Suppressor macrophage (primary cell): ENCODE results near the gene PKNOX2.

Experiments used
- DNase-seq, 4 experiments: peaks; one replicate each; pipeline ENCODE4 v3.0.0-alpha.2; 2020 to 2022

PKNOX2 gene

GRCh38 chr11:125289419-125290098 is 125.0 kb downstream of the PKNOX2 start:
- DNase-seq: no peak

GRCh38 chr11:125290263-125290662 is 125.7 kb downstream of the PKNOX2 start:
- DNase-seq: no peak

- DNase-seq: no peak
Measured at GRCh38 chr11:125292100-125292499, 127.5 kb downstream of the PKNOX2 start.

GRCh38 chr11:125293596-125293995 is 129.0 kb downstream of the PKNOX2 start:
- no peak for DNase-seq

GRCh38 chr11:125295931-125296330 is 131.4 kb downstream of the PKNOX2 start:
- DNase-seq: no peak

GRCh38 chr11:125297346-125297915 is 132.9 kb downstream of the PKNOX2 start:
- no peak for DNase-seq

GRCh38 chr11:125299061-125299615 is 134.6 kb downstream of the PKNOX2 start:
- DNase-seq: no peak

- DNase-seq: no peak
Measured at GRCh38 chr11:125299821-125300220, 135.3 kb downstream of the PKNOX2 start.

- no peak for DNase-seq
Measured at GRCh38 chr11:125300791-125301218, 136.3 kb downstream of the PKNOX2 start.

- DNase-seq: no peak
Measured at GRCh38 chr11:125301346-125301745, 136.8 kb downstream of the PKNOX2 start.

GRCh38 chr11:125303186-125303585 is 138.6 kb downstream of the PKNOX2 start:
- no peak for DNase-seq

GRCh38 chr11:125303694-125304093 is 139.1 kb downstream of the PKNOX2 start:
- DNase-seq: no peak

GRCh38 chr11:125304136-125304535 is 139.6 kb downstream of the PKNOX2 start:
- DNase-seq: no peak

GRCh38 chr11:125304876-125305275 is 140.3 kb downstream of the PKNOX2 start:
- DNase-seq: no peak

- DNase-seq: no peak
Measured at GRCh38 chr11:125305345-125305744, 140.8 kb downstream of the PKNOX2 start.

GRCh38 chr11:125306476-125306875 is 141.9 kb downstream of the PKNOX2 start:
- no peak for DNase-seq

GRCh38 chr11:125308246-125308645 is 143.7 kb downstream of the PKNOX2 start:
- DNase-seq: no peak

- DNase-seq: no peak
Measured at GRCh38 chr11:125312391-125312790, 147.8 kb downstream of the PKNOX2 start.

- DNase-seq: no peak
Measured at GRCh38 chr11:125312812-125313211, 148.3 kb downstream of the PKNOX2 start.

GRCh38 chr11:125313271-125314219 is 149.0 kb downstream of the PKNOX2 start:
- no peak for DNase-seq

- no peak for DNase-seq
Measured at GRCh38 chr11:125314276-125315078, 149.9 kb downstream of the PKNOX2 start.

- DNase-seq: no peak
Measured at GRCh38 chr11:125315079-125315740, 150.7 kb downstream of the PKNOX2 start.
